NCI-H524 (cell line): ENCODE results near the gene TSPO.

ENCODE experiments used
- DNase-seq, 2 experiments: peaks; one replicate each; lab custom pipeline; 2025; lab: John Stamatoyannopoulos, UW

The TSPO gene

DNA sequence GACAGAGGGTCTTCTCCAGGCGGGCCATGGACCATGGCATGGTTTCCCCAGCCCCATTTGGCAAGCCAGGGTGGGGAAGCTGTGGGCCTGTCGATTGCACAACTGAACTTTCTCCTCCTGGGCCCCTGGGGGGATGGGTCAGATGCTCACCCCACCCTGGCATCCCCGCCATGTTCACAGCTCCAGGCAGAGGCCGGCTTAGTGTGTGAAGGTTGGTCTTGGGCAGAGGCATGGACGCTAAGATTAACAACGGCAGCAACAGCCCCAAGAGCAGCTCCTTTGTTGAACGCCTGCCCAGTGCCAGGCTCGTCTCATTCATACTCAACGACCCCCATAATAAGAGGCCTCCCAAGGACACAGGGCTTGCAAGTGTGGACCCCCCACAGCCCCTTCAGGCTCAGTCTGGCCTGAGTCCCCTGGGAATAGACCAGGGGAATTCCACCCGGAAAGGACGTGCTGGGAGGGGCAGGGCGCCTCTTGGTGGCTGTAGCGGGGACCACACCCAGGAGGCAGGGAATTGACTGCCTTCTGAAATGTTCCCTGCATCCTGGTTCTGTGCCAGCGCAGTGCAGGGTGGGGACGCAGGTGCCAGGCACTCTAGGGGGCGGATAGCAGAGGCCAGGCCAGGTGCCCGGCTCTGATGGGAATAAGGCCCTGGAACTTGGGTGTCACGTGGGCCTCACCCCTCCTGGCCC lies 8.3 kb downstream of the TSPO start:
- DNase-seq, result no peak

DNA sequence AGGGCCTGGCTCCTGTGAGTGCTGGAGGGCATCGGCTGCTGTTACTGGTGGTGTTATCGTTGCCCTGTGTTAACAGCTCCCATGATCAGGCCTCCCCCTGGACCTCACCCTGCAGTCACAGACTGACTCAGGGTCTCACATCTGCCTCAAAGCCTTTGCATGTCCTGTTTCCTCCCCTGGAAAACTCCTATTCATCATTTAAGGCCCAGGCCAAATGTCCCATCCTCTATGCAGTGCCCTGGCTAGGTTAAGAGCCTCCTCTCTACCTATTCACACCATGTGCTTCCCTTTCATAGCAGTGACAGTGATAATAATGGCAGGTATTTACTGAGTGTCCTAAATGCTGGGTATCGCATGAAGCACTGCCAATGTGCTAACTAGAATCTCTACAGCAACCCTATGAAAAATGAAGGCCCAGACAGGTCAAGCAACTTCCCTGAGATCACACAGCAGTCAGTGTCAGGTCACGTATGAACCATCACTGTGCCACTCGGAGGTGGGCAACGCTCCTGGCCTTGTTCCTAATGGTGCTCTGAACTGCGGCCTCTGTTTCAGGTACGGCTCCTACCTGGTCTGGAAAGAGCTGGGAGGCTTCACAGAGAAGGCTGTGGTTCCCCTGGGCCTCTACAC lies 9.3 kb downstream of the TSPO start:
- no peak for DNase-seq

GRCh38 chr22:43162412-43163150 lies 11.2 kb downstream of the TSPO start:
- DNase-seq, result no peak

- no peak for DNase-seq
Measured at GRCh38 chr22:43163241-43163795, 12.0 kb downstream of the TSPO start.

- DNase-seq, result no peak
Measured at GRCh38 chr22:43164636-43165035, 13.3 kb downstream of the TSPO start.

DNA sequence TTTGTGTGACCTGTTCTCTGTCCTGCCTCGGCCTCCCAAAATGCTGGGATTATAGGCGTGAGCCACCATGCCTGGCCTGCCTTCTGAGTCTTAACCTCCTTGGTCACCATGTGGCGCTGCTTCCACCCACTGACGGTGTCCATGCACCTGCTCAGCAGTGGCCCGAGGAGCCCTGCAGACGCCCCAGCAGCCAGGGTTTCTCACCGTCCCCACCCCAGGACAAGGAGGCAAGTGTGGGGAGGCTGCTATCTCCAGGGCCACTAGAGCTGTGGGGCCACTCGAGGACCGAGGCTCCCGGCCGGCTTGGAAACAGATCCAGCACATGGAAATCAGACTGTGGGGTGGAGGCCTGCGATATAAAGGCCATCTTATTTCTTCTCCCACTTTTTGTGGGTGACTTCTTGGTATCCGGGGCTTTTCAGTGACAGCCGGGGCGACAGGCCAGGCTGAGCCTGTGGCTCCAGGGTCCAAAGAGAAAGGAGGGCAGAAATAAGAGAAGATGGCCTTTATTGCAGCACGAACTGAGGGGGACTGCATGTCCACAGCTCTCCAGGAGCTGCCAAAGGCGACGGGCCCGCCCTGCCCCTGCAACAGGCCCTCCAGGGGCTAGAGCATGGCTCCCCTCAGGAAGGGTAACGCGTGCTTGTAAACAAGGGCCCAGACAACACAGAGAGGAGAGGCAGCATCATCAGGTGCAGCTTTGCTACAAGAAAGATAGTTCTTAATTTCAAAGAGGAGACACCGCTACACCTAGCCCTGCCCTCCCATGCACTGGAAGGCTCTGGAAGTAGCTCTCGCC lies 15.0 kb downstream of the TSPO start:
- no peak for DNase-seq

- DNase-seq, result no peak
Measured at GRCh38 chr22:43167001-43167589, 15.7 kb downstream of the TSPO start.

DNA sequence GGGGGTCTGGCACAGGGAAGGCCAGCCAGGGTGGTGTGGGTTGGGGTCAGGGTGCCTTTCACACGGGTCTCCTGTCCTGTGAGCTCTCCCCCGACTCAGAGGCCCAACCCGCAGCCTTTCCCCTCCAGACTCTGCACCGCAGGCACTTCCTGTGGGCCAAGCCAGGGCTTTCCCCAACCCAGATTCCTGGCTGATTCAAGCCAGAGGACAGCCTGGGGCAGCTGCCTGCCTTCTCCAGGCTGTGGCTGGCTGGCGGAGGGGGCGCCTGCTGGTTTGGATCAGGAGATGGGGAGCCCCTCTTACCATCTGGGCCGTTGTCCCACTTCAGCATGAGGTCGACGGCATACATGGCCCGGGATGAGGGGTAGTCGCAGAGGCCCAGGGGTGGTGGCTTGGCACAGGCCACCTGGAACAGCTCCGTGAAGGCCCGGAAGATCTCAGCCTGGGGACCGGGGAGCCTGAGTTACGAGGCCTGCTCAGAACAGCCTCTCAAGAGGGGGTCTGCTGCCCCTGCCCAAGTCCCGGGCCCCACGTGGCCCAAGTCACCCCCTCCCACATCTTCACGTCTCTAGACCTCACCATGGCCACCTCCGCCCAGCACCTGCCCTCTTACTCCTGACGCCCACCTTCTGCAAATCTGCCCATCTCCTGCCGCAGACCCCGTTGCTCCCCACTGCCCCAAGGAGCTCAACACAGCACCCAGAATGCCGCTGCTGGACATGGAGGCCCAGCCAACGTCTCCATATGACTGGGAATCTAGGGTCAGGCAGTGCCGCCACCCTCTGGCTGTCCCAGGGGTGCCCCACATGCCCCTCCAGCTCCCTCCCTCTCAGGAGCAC lies 17.3 kb downstream of the TSPO start:
- no peak for DNase-seq

DNA sequence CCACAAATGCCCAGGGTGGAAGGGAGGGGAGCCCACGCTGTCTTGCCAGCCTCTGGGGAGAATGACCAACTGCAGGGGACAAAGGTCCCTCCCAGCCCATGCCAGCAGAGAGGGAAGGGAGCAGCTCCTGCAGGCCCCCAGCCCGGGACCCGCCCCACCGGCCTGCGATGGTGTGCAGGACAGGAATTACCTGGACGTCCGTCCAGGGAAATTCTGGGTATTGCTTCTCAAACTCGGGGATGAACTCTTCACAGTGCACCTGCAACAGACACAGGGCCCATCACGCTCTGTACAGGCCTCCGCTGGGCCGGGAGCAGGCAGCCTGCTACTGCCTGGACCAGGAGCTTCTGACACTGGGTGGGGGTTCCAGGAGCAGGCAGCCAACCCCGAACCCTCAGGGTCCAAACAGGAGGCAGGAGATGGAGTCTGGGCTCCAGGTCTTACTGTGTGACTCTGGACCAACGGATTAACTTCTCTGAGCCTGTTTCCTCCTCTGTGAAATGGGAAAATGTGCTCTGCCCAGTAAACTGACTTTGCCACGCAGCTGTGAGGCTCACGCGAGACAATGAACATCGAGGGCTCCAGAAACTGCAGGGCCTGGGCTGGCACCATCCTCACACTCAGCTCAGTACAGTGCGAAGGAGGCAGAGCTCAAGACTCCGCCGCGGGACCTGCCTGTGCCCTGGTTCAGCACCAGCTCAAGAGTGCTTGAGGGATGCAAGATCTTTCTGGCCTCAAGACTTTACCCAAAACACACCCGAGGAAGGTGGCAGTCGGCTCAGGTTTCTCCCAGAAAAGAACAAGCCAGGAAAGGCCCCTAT lies 18.2 kb downstream of the TSPO start:
- no peak for DNase-seq

GRCh38 chr22:43170131-43170480 lies 18.7 kb downstream of the TSPO start:
- no peak for DNase-seq

- no peak for DNase-seq
Measured at GRCh38 chr22:43171019-43171491, 19.7 kb downstream of the TSPO start.

DNA sequence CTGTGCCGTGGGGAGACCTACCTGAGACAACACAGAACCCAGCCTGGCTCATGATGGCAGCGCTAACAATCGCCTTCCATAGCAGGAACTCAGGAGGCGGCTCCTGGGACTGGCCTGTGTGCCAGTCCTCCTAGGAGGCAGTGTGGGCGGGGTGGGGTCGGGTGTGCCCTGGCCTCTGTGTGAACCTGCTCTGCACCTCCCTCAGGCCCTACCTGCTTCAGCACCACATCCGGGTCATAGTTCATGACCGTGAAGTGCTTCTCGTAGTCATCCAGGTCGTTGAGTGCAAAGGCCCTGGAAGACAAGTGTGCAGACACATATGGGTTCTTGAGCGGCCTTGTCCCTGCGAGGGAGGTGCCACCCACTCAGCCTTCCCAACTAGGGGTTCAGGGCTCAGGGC lies 20.2 kb downstream of the TSPO start:
- DNase-seq, result no peak

- DNase-seq, result no peak
Measured at GRCh38 chr22:43172191-43172590, 20.8 kb downstream of the TSPO start.

- no peak for DNase-seq
Measured at GRCh38 chr22:43173566-43173965, 22.2 kb downstream of the TSPO start.

DNA sequence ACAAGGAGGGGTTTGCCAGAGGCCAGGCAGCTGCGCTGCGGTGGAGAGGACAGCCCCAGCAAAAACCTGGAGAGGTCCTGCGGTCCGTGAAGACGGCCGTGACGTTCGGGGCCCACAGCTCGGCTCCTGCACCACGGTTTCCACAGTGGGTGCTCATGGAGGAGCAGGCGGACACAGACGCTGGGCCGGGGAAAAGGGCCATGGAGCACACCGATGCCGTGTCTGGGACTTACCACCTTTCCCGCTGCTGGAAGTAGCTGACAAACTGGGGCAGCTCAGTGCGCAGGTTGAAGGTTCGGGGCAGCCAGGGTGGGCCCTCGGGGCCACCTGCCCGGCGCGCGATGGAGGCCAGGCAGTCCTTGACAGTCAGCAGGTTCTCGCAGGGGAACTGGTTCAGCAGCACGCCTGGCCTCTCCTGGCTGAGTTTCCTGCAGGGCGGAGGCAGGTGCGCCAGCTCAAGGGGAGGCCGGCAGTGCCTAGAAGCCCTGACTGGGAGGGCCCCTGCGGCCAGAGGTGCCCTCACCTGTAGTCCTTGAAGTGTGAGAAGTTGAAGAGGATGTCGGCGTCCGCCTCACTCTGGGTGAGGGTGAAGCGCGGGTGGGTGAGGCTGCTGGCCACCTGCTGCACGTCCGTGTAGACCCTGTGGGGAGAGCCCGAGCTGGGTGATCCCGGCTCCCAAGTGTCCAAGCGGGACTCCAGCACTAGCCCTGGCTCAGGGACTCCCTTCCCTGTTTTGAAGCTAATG lies 22.8 kb downstream of the TSPO start:
- DNase-seq, result no peak

DNA sequence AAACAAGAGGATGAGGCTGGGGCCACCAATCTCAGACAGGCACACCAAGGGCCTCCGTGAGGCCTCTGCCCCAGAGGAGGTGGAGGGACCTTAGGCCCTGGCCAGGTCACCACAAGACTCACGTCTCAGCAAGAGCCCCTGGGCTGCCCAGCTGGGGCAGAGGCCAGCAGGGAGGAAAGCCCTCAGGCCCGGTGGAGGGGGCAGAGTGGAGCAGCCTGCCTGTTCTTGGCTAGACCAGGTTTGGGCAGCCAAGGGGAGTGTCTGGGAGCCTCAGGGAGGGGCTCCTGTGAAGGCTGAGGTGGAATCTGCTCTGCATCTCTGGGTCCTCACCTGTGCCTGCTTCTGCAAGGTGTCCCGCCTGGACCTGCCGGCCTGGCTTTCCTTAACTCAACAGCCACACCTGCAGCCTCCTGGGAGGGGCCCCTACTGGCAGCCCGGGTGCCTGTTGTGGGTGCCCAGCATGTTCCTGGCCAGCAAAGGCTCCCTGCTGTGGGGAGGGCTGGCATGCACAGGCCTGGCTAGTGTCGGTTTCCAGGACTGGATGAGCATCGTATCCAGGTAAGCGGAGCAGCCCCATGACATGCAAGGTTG lies 23.7 kb downstream of the TSPO start:
- DNase-seq, result no peak

DNA sequence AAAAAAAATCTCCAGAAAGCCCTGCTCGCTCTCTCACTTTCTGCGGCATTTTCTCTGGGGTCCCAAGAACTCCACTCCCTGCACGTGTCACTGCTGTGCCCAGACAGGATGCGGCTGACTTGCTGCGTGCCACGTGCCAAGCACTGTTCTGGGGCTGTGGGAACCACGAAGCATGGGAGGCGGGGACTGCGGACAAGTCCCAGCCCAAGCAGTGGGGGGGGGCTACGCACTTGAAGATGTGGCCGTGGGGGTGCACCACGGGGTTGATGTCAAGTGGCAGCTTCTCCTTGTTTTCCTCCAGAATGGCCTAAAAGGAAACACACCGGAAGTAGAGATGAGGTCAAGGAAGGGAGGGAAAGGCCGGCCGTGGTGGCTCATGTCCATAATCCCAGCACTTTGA lies 24.7 kb downstream of the TSPO start:
- DNase-seq, result no peak

- DNase-seq, result no peak
Measured at GRCh38 chr22:43177479-43177878, 26.1 kb downstream of the TSPO start.
